ENCODE data around the gene QKI. TPM values are rescaled to one million over a fixed set of nuclear protein-coding genes. Genes with fewer than 3 reads are reported as not detected.

QKI gene
- total and polyA plus RNA-seq, 2 of the 8 experiments (the other 6 are each of a cell fraction or from before 2014, with no cell fraction given): 181 to 183 TPM

DNA sequence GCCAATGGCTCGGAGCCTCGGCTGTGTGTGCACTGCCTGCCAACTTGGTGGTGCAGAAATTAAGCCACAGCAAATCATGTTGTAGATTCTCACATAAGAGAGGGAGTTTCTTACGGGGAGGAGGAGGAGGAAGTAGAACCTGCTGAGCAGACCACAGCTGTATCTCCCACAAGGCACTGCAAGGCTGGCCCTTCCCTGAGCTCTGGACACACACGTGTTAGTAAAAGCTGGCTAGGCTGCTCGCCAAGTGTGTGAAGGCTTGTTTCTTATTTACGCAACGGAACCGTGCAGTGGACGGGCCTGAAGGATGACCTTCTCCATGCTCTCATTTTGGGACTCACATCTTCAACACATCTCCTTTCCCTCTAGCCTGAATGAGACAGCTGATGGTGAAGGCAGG is 15.7 kb upstream of the QKI start:
- Histone ChIP-seq H2BK15ac (ENCODE audit: low read length) (0 out of 2 replicates have a peak overlapping the region, but pooled peaks have one; percentile 67), H4K8ac (ENCODE audit: extremely low read depth, insufficient read depth, low read length) (no peak overlapping the region; the same call in 1 of the 2 replicates), H3K9ac (replicated peaks in 1 of 4; ENCODE audit: extremely low read depth in 1 of 4, low read depth in 3 of 4, low read length in 3 of 4) (no peak overlapping the region), H4K91ac (replicated peaks; ENCODE audit: insufficient read length, low read length) (no peak overlapping the region), H3K79me2 (ENCODE audit: control insufficient read depth in 1 of 2, insufficient read depth in 2 of 2, low read length in 2 of 2) (no peaks in the 10 kb centered on the region), H3K36me3 (ENCODE audit: control insufficient read depth in 2 of 4, insufficient read depth in 4 of 4, low read length in 3 of 4) (no peaks in the 10 kb centered on the region), H3K27me3 (replicated peaks in 1 of 4; ENCODE audit: control insufficient read depth in 3 of 4, extremely low read depth in 1 of 4, insufficient read depth in 3 of 4, low read length in 3 of 4) (no peaks in the 10 kb centered on the region), H3K18ac (ENCODE audit: extremely low read depth, low read length) (no peak overlapping the region; the same call in 1 of the 2 replicates), H3K27ac (ENCODE audit: low read depth, low read length) (no peak overlapping the region), H3K4me2 (ENCODE audit: insufficient read depth in 1 of 2, low read depth in 2 of 2, low read length in 2 of 2) (no peak overlapping the region), H3K56ac (replicated peaks; ENCODE audit: insufficient read length, low read depth, low read length) (no peak overlapping the region), H4K20me1 (replicated peaks in 1 of 2; ENCODE audit: control insufficient read depth in 1 of 2, insufficient read depth in 2 of 2, low read length in 2 of 2) (no peaks in the 10 kb centered on the region), H2AFZ (ENCODE audit: low read length) (no peak overlapping the region), H3K23ac (ENCODE audit: insufficient read length) (no peak overlapping the region), H2BK5ac (ENCODE audit: low read depth, low read length) (no peak overlapping the region), H3K9me3 (ENCODE audit: insufficient read depth in 2 of 2, low read depth in 1 of 2, low read length in 1 of 2) (no peaks in the 10 kb centered on the region), H2AK5ac (ENCODE audit: low read depth, low read length) (no peak overlapping the region), H3K14ac (ENCODE audit: insufficient read length) (no peak overlapping the region), H3K4me3 (ENCODE audit: extremely low read depth in 1 of 4, insufficient read depth in 2 of 4, low read depth in 3 of 4, low read length in 4 of 4) (no peak overlapping the region), H3K4ac (replicated peaks; ENCODE audit: insufficient read length, low read depth, low read length) (no peak overlapping the region), H2BK120ac (replicated peaks; ENCODE audit: low read depth, low read length) (no peak overlapping the region), H3K4me1 (replicated peaks in 1 of 4; ENCODE audit: control insufficient read depth in 3 of 4, insufficient read depth in 4 of 4, low read length in 3 of 4) (peaks cover 0 to 11% (median 4%) of the 10 kb centered on the region in 4 experiments; a peak in 5 of 7 replicates), H2BK12ac (ENCODE audit: low read depth, low read length) (peak overlapping the region; percentile 28; the same call in 1 of the 2 replicates), H3K79me1 (ENCODE audit: low read depth, low read length) (no peaks in the 10 kb centered on the region), H4K5ac (ENCODE audit: insufficient read length, low read depth, low read length) (no peak overlapping the region), H3K23me2 (ENCODE audit: low read depth, low read length) (peaks cover 3% of the 10 kb centered on the region; the same call in 1 of the 2 replicates), H2BK20ac (ENCODE audit: low read length) (0 out of 2 replicates have a peak overlapping the region, but pooled peaks have one; percentile 4)
- 86% methylated on average over 9 of the region's 9 CpGs; no CpG with 5 or more reads in 1 of the 2 experiments for WGBS, 2 experiments (ENCODE audit: extremely low coverage in 1 of 2, insufficient coverage in 1 of 2, insufficient read length in 1 of 2, insufficient replicate concordance in 2 of 2, low coverage in 1 of 2, low lambda C conversion rate in 2 of 2, missing lambda C conversion rate in 1 of 2)
- ChIA-PET POLR2A (ENCODE audit: partially characterized antibody) (no interaction called here), CTCF (ENCODE audit: partially characterized antibody) (no interaction called here)
- FAIRE-seq (no peak), DNase-seq (ENCODE audit: low read depth in 1 of 2, low spot score in 2 of 2) (peak in 1 of 2 experiments; percentile 32)
- TF ChIP-seq, protein P1, sequence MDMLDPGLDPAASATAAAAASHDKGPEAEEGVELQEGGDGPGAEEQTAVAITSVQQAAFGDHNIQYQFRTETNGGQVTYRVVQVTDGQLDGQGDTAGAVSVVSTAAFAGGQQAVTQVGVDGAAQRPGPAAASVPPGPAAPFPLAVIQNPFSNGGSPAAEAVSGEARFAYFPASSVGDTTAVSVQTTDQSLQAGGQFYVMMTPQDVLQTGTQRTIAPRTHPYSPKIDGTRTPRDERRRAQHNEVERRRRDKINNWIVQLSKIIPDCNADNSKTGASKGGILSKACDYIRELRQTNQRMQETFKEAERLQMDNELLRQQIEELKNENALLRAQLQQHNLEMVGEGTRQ (IDR thresholded peaks at IDR 0.05; ENCODE audit: low read length): no peak
- TF ChIP-seq RAD21 (IDR thresholded peaks at IDR 0.05 in 1 of 2, conservative IDR thresholded peaks at IDR 0.05 in 1 of 2; ENCODE audit: low read depth in 2 of 2, low read length in 2 of 2): no peak
- no peak for TF ChIP-seq TEAD4 (IDR thresholded peaks at IDR 0.05; ENCODE audit: low read depth, low read length)
- TF ChIP-seq, protein P2, sequence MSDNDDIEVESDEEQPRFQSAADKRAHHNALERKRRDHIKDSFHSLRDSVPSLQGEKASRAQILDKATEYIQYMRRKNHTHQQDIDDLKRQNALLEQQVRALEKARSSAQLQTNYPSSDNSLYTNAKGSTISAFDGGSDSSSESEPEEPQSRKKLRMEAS (IDR thresholded peaks at IDR 0.05): no peak
- no peak for TF ChIP-seq ZNF274 (IDR thresholded peaks at IDR 0.05; ENCODE audit: borderline replicate concordance, extremely low read depth, low read length)
